Putamen (tissue), 1 donor: ENCODE data around the gene CRIM1.
A peak's percentile ranks its signal among the peaks of the same experiment; 100 is the strongest.

Experiments used
- DNase-seq: peaks from one replicate; pipeline ENCODE4 v3.0.0-alpha.2; 2016; ENCODE audit warnings: low spot score

The CRIM1 gene

GRCh38 chr2:36482576-36483214 is 127.1 kb downstream of the CRIM1 start:
- DNase-seq = no peak

- no peak for DNase-seq
Measured at GRCh38 chr2:36483290-36483689, 127.7 kb downstream of the CRIM1 start.

GRCh38 chr2:36484454-36484853 is 128.9 kb downstream of the CRIM1 start:
- no peak for DNase-seq

- no peak for DNase-seq
Measured at GRCh38 chr2:36485521-36485920, 129.9 kb downstream of the CRIM1 start.

GRCh38 chr2:36486521-36487044 is 131.0 kb downstream of the CRIM1 start:
- DNase-seq = no peak

GRCh38 chr2:36487947-36488346 is 132.4 kb downstream of the CRIM1 start:
- no peak for DNase-seq

GRCh38 chr2:36489281-36489680 is 133.7 kb downstream of the CRIM1 start:
- no peak for DNase-seq

GRCh38 chr2:36490749-36491148 is 135.2 kb downstream of the CRIM1 start:
- DNase-seq = no peak

GRCh38 chr2:36492216-36492945 is 136.8 kb downstream of the CRIM1 start:
- no peak for DNase-seq

GRCh38 chr2:36493306-36493705 is 137.7 kb downstream of the CRIM1 start:
- DNase-seq = no peak

GRCh38 chr2:36497570-36498163 is 142.1 kb downstream of the CRIM1 start:
- no peak for DNase-seq

GRCh38 chr2:36499128-36499820 is 143.7 kb downstream of the CRIM1 start:
- no peak for DNase-seq

GRCh38 chr2:36500072-36500471 is 144.5 kb downstream of the CRIM1 start:
- no peak for DNase-seq

- DNase-seq = no peak
Measured at GRCh38 chr2:36502081-36502480, 146.5 kb downstream of the CRIM1 start.

- DNase-seq = peak; percentile 45
Measured at GRCh38 chr2:36507408-36507812, 151.8 kb downstream of the CRIM1 start.

- no peak for DNase-seq
Measured at GRCh38 chr2:36509075-36509474, 153.5 kb downstream of the CRIM1 start.

GRCh38 chr2:36511858-36512603 is 156.5 kb downstream of the CRIM1 start:
- no peak for DNase-seq

GRCh38 chr2:36512705-36513104 is 157.1 kb downstream of the CRIM1 start:
- DNase-seq = no peak

- no peak for DNase-seq
Measured at GRCh38 chr2:36513661-36514060, 158.1 kb downstream of the CRIM1 start.

- no peak for DNase-seq
Measured at GRCh38 chr2:36515538-36515937, 160.0 kb downstream of the CRIM1 start.

GRCh38 chr2:36516136-36516870 is 160.7 kb downstream of the CRIM1 start:
- no peak for DNase-seq
